Activated CD4-positive, alpha-beta memory T cell treated with anti-CD3 and anti-CD28 coated beads, Interleukin-2, amount 10 ng/mL, durations not matched to agents 7 days and 5 days (primary cell): Measurements from ENCODE around the gene DNASE1L2. TPM values are rescaled to one million over a fixed set of nuclear protein-coding genes. Genes with fewer than 3 reads are reported as not detected.

Source experiments
- CTCF ChIA-PET: fragments of 350-600 bp; sonication (Branson Sonifier 250); formaldehyde crosslinking; loops from one replicate; lab custom pipeline; 2021; ENCODE audit warnings: antibody characterized with exemption, inconsistent platforms; lab: Charles Lee
- POLR2A ChIA-PET: fragments of 350-600 bp; sonication (Branson Sonifier 250); formaldehyde crosslinking; loops from one replicate; lab custom pipeline; 2021; ENCODE audit warnings: antibody characterized with exemption; lab: Charles Lee
- DNase-seq: peaks from one replicate; pipeline ENCODE4 v3.0.0-alpha.2; 2020
- H3K27ac Mint-ChIP-seq: one replicate; pipeline ENCODE4 v1.8.0; 2021; ENCODE audit warnings: mild to moderate bottlenecking, mixed read lengths
- H3K27me3 Mint-ChIP-seq: one replicate; pipeline ENCODE4 v1.8.0; 2021; ENCODE audit warnings: mixed read lengths
- H3K36me3 Mint-ChIP-seq: one replicate; pipeline ENCODE4 v1.8.0; 2021; ENCODE audit warnings: low read depth, mixed read lengths
- H3K4me1 Mint-ChIP-seq: one replicate; pipeline ENCODE4 v1.8.0; 2021; ENCODE audit warnings: mixed read lengths
- H3K4me3 Mint-ChIP-seq: one replicate; pipeline ENCODE4 v1.8.0; 2021; ENCODE audit warnings: mild to moderate bottlenecking, mixed read lengths
- H3K9me3 Mint-ChIP-seq: one replicate; pipeline ENCODE4 v1.8.0; 2021; ENCODE audit warnings: mixed read lengths
- total RNA-seq, 2 experiments: library from RNA; stranded (reverse); gene quantifications; one replicate each; pipeline ENCODE4 v1.2.3, GENCODE V29; 2021

DNASE1L2 gene
- total RNA-seq, 2 experiments from 2014 or later, result 2.0 to 2.3 TPM

- Mint-ChIP-seq H3K4me1 (peaks cover 13% of the 10 kb centered on the region), H3K27ac (no peak overlapping the region), H3K4me3 (no peak overlapping the region), H3K9me3 (no peaks in the 10 kb centered on the region), H3K36me3 (peaks cover 6% of the 10 kb centered on the region), H3K27me3 (no peaks in the 10 kb centered on the region)
- no peak for DNase-seq
- CTCF ChIA-PET, result no interaction called here
- POLR2A ChIA-PET, result interaction anchor here (4.1 kb wide), 1 partner anchor 20 kb away, joined by 43 read pairs; the partner anchor contains the start of gene ECI1
Measured at GRCh38 chr16:2271848-2272461, 35.7 kb downstream of the DNASE1L2 start.

- ChIA-PET CTCF (no interaction called here), POLR2A (no interaction called here)
- no peak for DNase-seq
- Mint-ChIP-seq H3K4me3 (no peak overlapping the region), H3K36me3 (no peaks in the 10 kb centered on the region), H3K27ac (no peak overlapping the region), H3K9me3 (no peaks in the 10 kb centered on the region), H3K4me1 (peaks cover 12% of the 10 kb centered on the region), H3K27me3 (no peaks in the 10 kb centered on the region)
Measured at GRCh38 chr16:2273484-2273883, 37.2 kb downstream of the DNASE1L2 start.

GRCh38 chr16:2273931-2274330, 37.7 kb downstream of the DNASE1L2 start:
- Mint-ChIP-seq H3K36me3 (no peaks in the 10 kb centered on the region), H3K4me3 (no peak overlapping the region), H3K27me3 (no peaks in the 10 kb centered on the region), H3K27ac (no peak overlapping the region), H3K4me1 (peaks cover 10% of the 10 kb centered on the region), H3K9me3 (no peaks in the 10 kb centered on the region)
- CTCF ChIA-PET, result no interaction called here
- no peak for DNase-seq
- POLR2A ChIA-PET, result no interaction called here

GRCh38 chr16:2275476-2276367, 39.5 kb downstream of the DNASE1L2 start:
- Mint-ChIP-seq H3K27ac (no peak overlapping the region), H3K36me3 (no peaks in the 10 kb centered on the region), H3K27me3 (no peaks in the 10 kb centered on the region), H3K4me1 (no peaks in the 10 kb centered on the region), H3K9me3 (no peaks in the 10 kb centered on the region), H3K4me3 (no peak overlapping the region)
- DNase-seq, result no peak
- POLR2A ChIA-PET, result interaction anchor here (1.1 kb wide), 1 partner anchor 13 kb away, joined by 3 read pairs; no protein-coding TSS in a partner anchor
- CTCF ChIA-PET, result no interaction called here

GRCh38 chr16:2276368-2277195, 40.3 kb downstream of the DNASE1L2 start:
- POLR2A ChIA-PET, result no interaction called here
- Mint-ChIP-seq H3K4me3 (no peak overlapping the region), H3K27ac (no peak overlapping the region)

GRCh38 chr16:2277466-2278271, 41.4 kb downstream of the DNASE1L2 start:
- POLR2A ChIA-PET, result no interaction called here
- DNase-seq, result no peak

More at GRCh38 chr16:2276368-2277195, 40.3 kb downstream of the DNASE1L2 start:
- Mint-ChIP-seq H3K27me3 (no peaks in the 10 kb centered on the region), H3K4me1 (no peaks in the 10 kb centered on the region), H3K9me3 (no peaks in the 10 kb centered on the region), H3K36me3 (no peaks in the 10 kb centered on the region)
- CTCF ChIA-PET, result no interaction called here
- no peak for DNase-seq

GRCh38 chr16:2278272-2278608, 42.0 kb downstream of the DNASE1L2 start:
- Mint-ChIP-seq H3K27me3 (no peaks in the 10 kb centered on the region), H3K36me3 (no peaks in the 10 kb centered on the region), H3K9me3 (no peaks in the 10 kb centered on the region), H3K27ac (no peak overlapping the region), H3K4me1 (no peaks in the 10 kb centered on the region), H3K4me3 (no peak overlapping the region)
- no peak for DNase-seq
- CTCF ChIA-PET, result no interaction called here
- POLR2A ChIA-PET, result no interaction called here

More at GRCh38 chr16:2277466-2278271, 41.4 kb downstream of the DNASE1L2 start:
- Mint-ChIP-seq H3K27me3 (no peaks in the 10 kb centered on the region), H3K36me3 (no peaks in the 10 kb centered on the region), H3K9me3 (no peaks in the 10 kb centered on the region), H3K4me1 (no peaks in the 10 kb centered on the region), H3K27ac (no peak overlapping the region), H3K4me3 (no peak overlapping the region)
- CTCF ChIA-PET, result no interaction called here

GRCh38 chr16:2278956-2279800, 42.9 kb downstream of the DNASE1L2 start:
- CTCF ChIA-PET, result no interaction called here
- no peak for DNase-seq
- H3K9me3 Mint-ChIP-seq, result no peaks in the 10 kb centered on the region
- H3K36me3 Mint-ChIP-seq, result no peaks in the 10 kb centered on the region
- H3K27me3 Mint-ChIP-seq, result no peaks in the 10 kb centered on the region
- POLR2A ChIA-PET, result no interaction called here
- no peak overlapping the region for H3K4me3 Mint-ChIP-seq
- no peaks in the 10 kb centered on the region for H3K4me1 Mint-ChIP-seq
- H3K27ac Mint-ChIP-seq, result no peak overlapping the region

- no peak for DNase-seq
- Mint-ChIP-seq H3K36me3 (no peaks in the 10 kb centered on the region), H3K4me1 (no peaks in the 10 kb centered on the region), H3K9me3 (no peaks in the 10 kb centered on the region), H3K4me3 (no peak overlapping the region), H3K27me3 (no peaks in the 10 kb centered on the region), H3K27ac (no peak overlapping the region)
- ChIA-PET POLR2A (no interaction called here), CTCF (no interaction called here)
Measured at GRCh38 chr16:2280461-2280860, 44.2 kb downstream of the DNASE1L2 start.

GRCh38 chr16:2280981-2281542, 44.8 kb downstream of the DNASE1L2 start:
- Mint-ChIP-seq H3K4me3 (no peak overlapping the region), H3K36me3 (no peaks in the 10 kb centered on the region), H3K27me3 (no peaks in the 10 kb centered on the region), H3K4me1 (no peaks in the 10 kb centered on the region), H3K27ac (no peak overlapping the region), H3K9me3 (no peaks in the 10 kb centered on the region)
- no peak for DNase-seq
- CTCF ChIA-PET, result no interaction called here
- POLR2A ChIA-PET, result no interaction called here

- no peaks in the 10 kb centered on the region for H3K36me3 Mint-ChIP-seq
- H3K27me3 Mint-ChIP-seq, result no peaks in the 10 kb centered on the region
- CTCF ChIA-PET, result no interaction called here
- no peak overlapping the region for H3K27ac Mint-ChIP-seq
- no peaks in the 10 kb centered on the region for H3K4me1 Mint-ChIP-seq
- DNase-seq, result no peak
- no peak overlapping the region for H3K4me3 Mint-ChIP-seq
- H3K9me3 Mint-ChIP-seq, result no peaks in the 10 kb centered on the region
- POLR2A ChIA-PET, result no interaction called here
Measured at GRCh38 chr16:2282262-2282661, 46.0 kb downstream of the DNASE1L2 start.
